Measurements from ENCODE around the gene SIX2.
A peak's percentile ranks its signal among the peaks of the same experiment; 100 is the strongest.

SIX2 gene

DNA sequence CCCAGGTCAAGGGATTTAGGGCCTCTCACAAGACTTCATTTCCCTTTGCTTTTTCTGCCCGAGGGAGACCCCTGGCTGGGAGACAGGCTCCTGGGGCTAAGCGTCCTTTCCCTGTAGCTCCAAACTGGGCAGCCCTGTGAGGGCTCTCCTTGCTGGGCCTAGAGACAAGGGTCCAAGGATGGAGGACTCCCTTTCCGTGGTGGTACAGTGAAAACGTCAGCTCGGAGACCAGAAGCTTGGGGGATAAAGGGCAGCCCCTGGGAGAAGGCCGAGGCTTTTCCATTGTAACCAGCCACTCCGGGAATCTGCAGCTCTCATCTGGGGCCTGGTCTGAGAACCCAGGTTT, 2.3 kb downstream of the SIX2 start:
- DNase-seq: no peak
- H3K27ac ChIP-seq: no peak overlapping the region
- no peaks in the 10 kb centered on the region for H3K27me3 ChIP-seq (replicated peaks)
- H3K36me3 ChIP-seq (replicated peaks): peaks cover 11% of the 10 kb centered on the region
- peak overlapping the region; percentile 20 for H3K4me3 ChIP-seq (ENCODE audit: low read depth, low read length)
- TF ChIP-seq CTCF (IDR thresholded peaks at IDR 0.05; ENCODE audit: low read depth, low read length, missing control alignments): no peak
- in situ Hi-C loops (cut with HindIII; ENCODE audit: low pct_ligation_motif_present, low sequenced_read_pairs): no loop called here

GRCh38 chr2:45006041-45006941, 3.0 kb downstream of the SIX2 start:
- in situ Hi-C loops (cut with HindIII; ENCODE audit: low pct_ligation_motif_present, low sequenced_read_pairs): no loop called here
- Histone ChIP-seq H3K4me3 (ENCODE audit: low read depth, low read length) (peak overlapping the region; percentile 20), H3K27me3 (replicated peaks) (no peaks in the 10 kb centered on the region), H3K27ac (no peak overlapping the region), H3K36me3 (replicated peaks) (peaks cover 11% of the 10 kb centered on the region)
- TF ChIP-seq CTCF (IDR thresholded peaks at IDR 0.05; ENCODE audit: low read depth, low read length, missing control alignments): no peak
- DNase-seq: no peak

DNA sequence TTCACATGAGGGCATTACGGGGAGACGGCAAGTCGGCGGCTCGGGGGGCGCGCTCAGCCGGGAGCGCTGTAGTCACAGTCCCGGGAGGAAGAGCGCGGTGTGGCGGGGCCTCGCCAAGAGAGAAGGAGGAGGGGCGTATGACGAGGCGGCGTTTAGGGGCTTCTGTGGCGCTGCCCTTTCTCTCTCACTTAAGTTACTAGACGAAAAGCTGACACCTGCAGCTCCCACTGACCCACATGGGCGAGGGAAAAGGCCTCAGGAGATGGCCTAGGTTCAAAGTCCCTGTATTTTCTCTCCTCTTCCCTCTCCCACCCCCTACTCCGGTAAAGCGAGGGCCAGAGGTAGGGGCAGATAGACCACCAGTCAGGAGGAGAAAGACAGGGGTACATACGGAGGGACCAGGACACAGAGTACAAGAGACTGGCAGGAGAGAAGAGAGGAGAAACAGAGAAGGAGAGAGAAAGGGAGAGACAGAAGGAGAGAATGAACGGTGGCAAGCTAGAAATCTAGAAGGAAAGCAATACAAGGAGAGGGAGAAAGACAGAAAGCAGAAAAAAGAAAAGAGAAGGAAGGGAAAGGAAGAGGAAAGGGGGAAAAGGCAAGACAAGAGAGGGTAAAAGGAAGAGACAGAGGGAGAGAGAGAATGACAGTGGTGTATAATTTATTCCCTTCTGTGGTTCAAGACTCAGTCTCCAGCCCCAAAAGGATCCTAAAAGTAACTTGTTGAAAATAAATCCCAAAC, 3.8 kb downstream of the SIX2 start:
- no peak for DNase-seq
- in situ Hi-C loops (cut with HindIII; ENCODE audit: low pct_ligation_motif_present, low sequenced_read_pairs): no loop called here
- no peak overlapping the region for H3K27ac ChIP-seq
- H3K27me3 ChIP-seq (replicated peaks): no peaks in the 10 kb centered on the region
- TF ChIP-seq CTCF (IDR thresholded peaks at IDR 0.05; ENCODE audit: low read depth, low read length, missing control alignments): no peak
- H3K4me3 ChIP-seq (ENCODE audit: low read depth, low read length): no peak overlapping the region
- peaks cover 11% of the 10 kb centered on the region for H3K36me3 ChIP-seq (replicated peaks)

DNA sequence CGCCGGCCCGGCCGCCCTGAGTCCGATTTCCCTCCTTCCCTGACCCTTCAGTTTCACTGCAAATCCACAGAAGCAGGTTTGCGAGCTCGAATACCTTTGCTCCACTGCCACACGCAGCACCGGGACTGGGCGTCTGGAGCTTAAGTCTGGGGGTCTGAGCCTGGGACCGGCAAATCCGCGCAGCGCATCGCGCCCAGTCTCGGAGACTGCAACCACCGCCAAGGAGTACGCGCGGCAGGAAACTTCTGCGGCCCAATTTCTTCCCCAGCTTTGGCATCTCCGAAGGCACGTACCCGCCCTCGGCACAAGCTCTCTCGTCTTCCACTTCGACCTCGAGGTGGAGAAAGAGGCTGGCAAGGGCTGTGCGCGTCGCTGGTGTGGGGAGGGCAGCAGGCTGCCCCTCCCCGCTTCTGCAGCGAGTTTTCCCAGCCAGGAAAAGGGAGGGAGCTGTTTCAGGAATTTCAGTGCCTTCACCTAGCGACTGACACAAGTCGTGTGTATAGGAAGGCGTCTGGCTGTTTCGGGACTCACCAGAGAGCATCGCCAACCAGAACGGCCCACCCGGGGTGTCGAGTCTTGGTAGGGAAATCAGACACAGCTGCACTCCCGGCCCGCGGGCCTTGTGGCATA, 4.6 kb downstream of the SIX2 start:
- Histone ChIP-seq H3K36me3 (replicated peaks) (peaks cover 11% of the 10 kb centered on the region), H3K4me3 (ENCODE audit: low read depth, low read length) (peak overlapping the region; percentile 24), H3K27ac (no peak overlapping the region), H3K27me3 (replicated peaks) (no peaks in the 10 kb centered on the region)
- in situ Hi-C loops (cut with HindIII; ENCODE audit: low pct_ligation_motif_present, low sequenced_read_pairs): no loop called here
- no peak for DNase-seq
- no peak for TF ChIP-seq CTCF (IDR thresholded peaks at IDR 0.05; ENCODE audit: low read depth, low read length, missing control alignments)

GRCh38 chr2:45003579-45004551, 5.4 kb downstream of the SIX2 start:
- Histone ChIP-seq H3K4me3 (ENCODE audit: low read depth, low read length) (no peak overlapping the region), H3K27me3 (replicated peaks) (no peaks in the 10 kb centered on the region), H3K36me3 (replicated peaks) (peaks cover 11% of the 10 kb centered on the region), H3K27ac (no peak overlapping the region)
- no peak for TF ChIP-seq CTCF (IDR thresholded peaks at IDR 0.05; ENCODE audit: low read depth, low read length, missing control alignments)
- in situ Hi-C loops (cut with HindIII; ENCODE audit: low pct_ligation_motif_present, low sequenced_read_pairs): no loop called here
- no peak for DNase-seq

Data from brain microvascular endothelial cell (primary cell).